Measurements from ENCODE around the gene ESF1.

GRCh38 chr20:13708234-13708633 is 76.5 kb downstream of the ESF1 start:
- TF ChIP-seq CTCF (IDR thresholded peaks at IDR 0.05; ENCODE audit: insufficient read depth, low read length) (no peak), POLR2AphosphoS5 (IDR thresholded peaks at IDR 0.05; ENCODE audit: low read depth) (no peak), GABPA (IDR thresholded peaks at IDR 0.05; ENCODE audit: low read depth) (no peak), REST (IDR thresholded peaks at IDR 0.05; ENCODE audit: insufficient replicate concordance, low read depth) (no peak)
